Uterus (tissue), 4 donors: ENCODE results near the gene SMARCAL1. TPM values are rescaled to one million over a fixed set of nuclear protein-coding genes. Genes with fewer than 3 reads are reported as not detected.
"Not testable (repeated sequence)": the region's sequence is repeated elsewhere in the genome, so short reads cannot be mapped to it uniquely, and the experiment has no call there.

ENCODE experiments used
- DNase-seq, 2 donors: peaks; one replicate each; pipeline ENCODE4 v3.0.0-alpha.2; 2019 to 2020
- H3K27ac ChIP-seq, 2 donors: fragments of 200-600 bp; sonication (generic); 1 replicate in 1 of 2; 2 replicates in 1 of 2; pipeline ENCODE4 v1.5.1; 2016 to 2018
- H3K27me3 ChIP-seq, 2 donors: fragments of 200-600 bp; sonication (generic); one replicate each; pipeline ENCODE4 v1.5.1; 2018 to 2019; ENCODE audit warnings: control low read depth in 1 of 2
- H3K36me3 ChIP-seq, 2 donors: fragments of 200-600 bp; sonication (generic); one replicate each; pipeline ENCODE4 v1.5.1; 2019; ENCODE audit warnings: control low read depth in 1 of 2
- H3K4me1 ChIP-seq, 2 donors: fragments of 200-600 bp; sonication (generic); one replicate each; pipeline ENCODE4 v1.5.1; 2018 to 2019; ENCODE audit warnings: control low read depth in 1 of 2
- H3K4me3 ChIP-seq, 2 donors: fragments of 200-600 bp; sonication (generic); 1 replicate in 1 of 2; 2 replicates in 1 of 2; pipeline ENCODE4 v1.5.1; 2018 to 2019; ENCODE audit warnings: mild to moderate bottlenecking in 1 of 2
- H3K9me3 ChIP-seq, 2 donors: fragments of 200-600 bp; sonication (generic); one replicate each; pipeline ENCODE4 v1.5.1; 2019; ENCODE audit warnings: control low read depth in 1 of 2
- POLR2A ChIP-seq, 2 donors: fragments of 450-650 bp; IDR thresholded peaks; one replicate each; pipeline ENCODE4 v1.6.1; 2016; ENCODE audit warnings: antibody characterized with exemption in 2 of 2, mild to moderate bottlenecking in 1 of 2, moderate library complexity in 1 of 2
- intact Hi-C: fragments of 100-400 bp; cut with DNase I; formaldehyde crosslinking; loops from one replicate; pipeline ENCODE4 v1.15.1; 2023; ENCODE audit warnings: low total_unique reads
- total RNA-seq, 4 donors: library from RNA; depleted of rRNA in 3 of 4; stranded (reverse); fragments of >200 nt in 3 of 4; gene quantifications; one replicate each; pipeline versions ENCODE4 v1.1.0 to v1.2.4, GENCODE V29; 2014 to 2023
- TF ChIP-seq, protein P1 (sequence below), 4 experiments: fragments of 200-600 bp in 2 of 4; fragments of 450-650 bp in 2 of 4; sonication (generic) in 2 of 4; IDR thresholded peaks; one replicate each; pipeline ENCODE4 v1.5.1; 2016 to 2019; ENCODE audit warnings: antibody characterized with exemption in 4 of 4, mild to moderate bottlenecking in 2 of 4, moderate library complexity in 1 of 4
- donor health status: DM: yes; HTN: yes; CAD: no.

SMARCAL1 gene
- total RNA-seq, 4 donors from 2014 or later: 8.5 to 25.1 (median 15.5) TPM

DNA sequence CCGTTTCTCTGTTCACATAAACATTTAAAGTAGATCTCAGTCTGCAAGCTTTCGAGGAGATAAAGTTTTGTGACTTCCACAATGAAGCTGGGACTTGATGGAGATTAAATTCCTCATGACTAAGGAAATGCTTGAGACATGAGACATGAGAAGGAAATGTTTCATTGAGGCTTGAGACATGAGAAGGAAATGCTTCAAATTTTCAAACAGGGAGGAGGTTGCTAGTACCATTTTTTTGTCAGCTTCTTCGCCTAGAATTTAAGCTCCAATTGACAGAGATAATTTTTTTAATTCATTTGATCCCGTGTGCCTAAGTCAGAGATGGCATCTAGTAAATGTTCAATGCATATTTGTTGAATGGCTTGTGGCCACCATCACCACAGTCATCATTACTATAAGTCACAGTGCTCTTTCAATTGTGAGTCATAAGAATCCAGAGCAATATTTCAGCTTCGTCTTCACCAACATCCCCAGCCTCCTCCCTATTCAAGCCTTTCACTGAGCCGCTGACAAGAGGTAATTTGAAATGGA, 39.5 kb upstream of the SMARCAL1 start:
- intact Hi-C loops: no loop called here
- Histone ChIP-seq H3K36me3 (no peaks in the 10 kb centered on the region), H3K4me1 (peaks cover 0 to 7% of the 10 kb centered on the region in 2 donors), H3K27me3 (no peaks in the 10 kb centered on the region), H3K27ac (no peak overlapping the region), H3K9me3 (no peaks in the 10 kb centered on the region), H3K4me3 (no peak overlapping the region)
- no peak for DNase-seq
- TF ChIP-seq, protein P1, sequence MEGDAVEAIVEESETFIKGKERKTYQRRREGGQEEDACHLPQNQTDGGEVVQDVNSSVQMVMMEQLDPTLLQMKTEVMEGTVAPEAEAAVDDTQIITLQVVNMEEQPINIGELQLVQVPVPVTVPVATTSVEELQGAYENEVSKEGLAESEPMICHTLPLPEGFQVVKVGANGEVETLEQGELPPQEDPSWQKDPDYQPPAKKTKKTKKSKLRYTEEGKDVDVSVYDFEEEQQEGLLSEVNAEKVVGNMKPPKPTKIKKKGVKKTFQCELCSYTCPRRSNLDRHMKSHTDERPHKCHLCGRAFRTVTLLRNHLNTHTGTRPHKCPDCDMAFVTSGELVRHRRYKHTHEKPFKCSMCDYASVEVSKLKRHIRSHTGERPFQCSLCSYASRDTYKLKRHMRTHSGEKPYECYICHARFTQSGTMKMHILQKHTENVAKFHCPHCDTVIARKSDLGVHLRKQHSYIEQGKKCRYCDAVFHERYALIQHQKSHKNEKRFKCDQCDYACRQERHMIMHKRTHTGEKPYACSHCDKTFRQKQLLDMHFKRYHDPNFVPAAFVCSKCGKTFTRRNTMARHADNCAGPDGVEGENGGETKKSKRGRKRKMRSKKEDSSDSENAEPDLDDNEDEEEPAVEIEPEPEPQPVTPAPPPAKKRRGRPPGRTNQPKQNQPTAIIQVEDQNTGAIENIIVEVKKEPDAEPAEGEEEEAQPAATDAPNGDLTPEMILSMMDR (IDR thresholded peaks at IDR 0.05): no peak
- TF ChIP-seq POLR2A (IDR thresholded peaks at IDR 0.05): no peak

DNA sequence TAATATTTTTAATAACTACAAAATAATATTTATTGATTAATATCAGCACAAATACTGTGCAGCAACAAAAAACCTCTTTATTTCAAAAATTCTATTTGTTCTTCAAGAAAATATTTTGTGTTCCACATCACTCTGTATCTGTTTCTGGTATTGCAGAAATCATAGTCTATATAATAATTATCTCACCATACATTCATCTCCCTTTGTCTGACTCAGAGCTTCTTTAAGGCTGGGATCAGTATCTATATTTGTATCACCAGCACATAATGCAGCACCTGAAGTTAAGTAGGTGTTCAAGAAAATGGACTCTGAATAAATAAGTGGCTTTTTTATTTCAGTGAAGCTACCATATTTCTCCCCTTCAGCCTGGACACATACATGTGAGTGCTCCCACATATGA, 38.4 kb upstream of the SMARCAL1 start:
- no peak overlapping the region for H3K4me3 ChIP-seq
- H3K9me3 ChIP-seq: no peaks in the 10 kb centered on the region
- no peak for TF ChIP-seq POLR2A (IDR thresholded peaks at IDR 0.05)
- TF ChIP-seq, protein P1 (IDR thresholded peaks at IDR 0.05): no peak
- intact Hi-C loops: no loop called here
- H3K36me3 ChIP-seq: no peaks in the 10 kb centered on the region
- no peak overlapping the region for H3K27ac ChIP-seq
- no peaks in the 10 kb centered on the region for H3K27me3 ChIP-seq
- H3K4me1 ChIP-seq: peaks cover 0 to 7% of the 10 kb centered on the region in 2 donors
- DNase-seq: no peak

DNA sequence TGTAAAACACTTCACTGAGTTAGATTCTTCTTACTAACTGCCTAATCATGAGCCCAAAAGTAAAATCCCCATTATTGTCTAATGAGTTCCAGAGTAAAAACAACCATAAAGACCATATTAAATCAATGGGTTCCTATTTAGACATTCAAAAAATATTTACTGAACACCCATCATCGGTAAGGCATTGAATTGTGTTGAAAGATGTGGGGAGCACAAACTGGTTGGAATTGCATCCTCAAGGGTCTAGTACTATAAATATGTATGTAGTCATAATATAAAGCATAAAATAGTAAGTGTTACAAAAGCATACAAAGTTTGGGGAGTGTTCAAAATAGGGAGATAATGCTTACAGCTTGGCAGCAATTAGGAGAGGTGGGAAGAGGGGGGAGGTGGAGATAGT, 37.0 kb upstream of the SMARCAL1 start:
- H3K27me3 ChIP-seq: no peaks in the 10 kb centered on the region
- intact Hi-C loops: no loop called here
- H3K4me3 ChIP-seq: no peak overlapping the region
- no peak for DNase-seq
- H3K27ac ChIP-seq: no peak overlapping the region
- peaks cover 0 to 7% of the 10 kb centered on the region in 2 donors for H3K4me1 ChIP-seq
- no peaks in the 10 kb centered on the region for H3K9me3 ChIP-seq
- no peaks in the 10 kb centered on the region for H3K36me3 ChIP-seq
- TF ChIP-seq POLR2A (IDR thresholded peaks at IDR 0.05): no peak
- TF ChIP-seq, protein P1 (IDR thresholded peaks at IDR 0.05): no peak

- intact Hi-C loops: no loop called here
Observed at GRCh38 chr2:216379977-216380376, 32.3 kb upstream of the SMARCAL1 start.

DNA sequence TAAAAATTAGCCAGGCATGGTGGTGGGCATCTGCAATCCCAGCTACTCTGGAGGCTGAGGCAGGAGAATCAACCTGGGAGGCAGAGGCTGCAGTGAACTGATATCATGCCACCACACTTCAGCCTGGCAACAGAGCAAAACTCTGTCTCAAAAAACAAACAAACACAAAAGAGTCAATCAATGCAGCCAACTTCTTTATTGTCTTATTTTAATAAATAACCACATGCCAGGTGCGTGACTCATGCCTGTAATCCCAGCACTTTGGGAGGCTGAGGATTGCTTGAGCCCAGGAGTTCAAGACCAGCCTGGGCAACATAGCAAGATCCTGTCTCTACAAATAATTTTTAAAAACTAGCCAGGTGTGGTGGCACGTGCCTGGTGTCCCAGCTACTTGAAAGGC, 27.9 kb upstream of the SMARCAL1 start:
- H3K27me3 ChIP-seq, H3K27ac ChIP-seq, intact Hi-C loops, H3K9me3 ChIP-seq, H3K36me3 ChIP-seq, H3K4me1 ChIP-seq, DNase-seq, H3K4me3 ChIP-seq: not testable (repeated sequence)

More at GRCh38 chr2:216379977-216380376, 32.3 kb upstream of the SMARCAL1 start:
- Histone ChIP-seq H3K4me1 (no peaks in the 10 kb centered on the region), H3K27me3 (no peaks in the 10 kb centered on the region), H3K9me3 (no peaks in the 10 kb centered on the region), H3K27ac (no peak overlapping the region), H3K4me3 (no peak overlapping the region), H3K36me3 (no peaks in the 10 kb centered on the region)
- DNase-seq: no peak
- TF ChIP-seq POLR2A (IDR thresholded peaks at IDR 0.05): no peak
- TF ChIP-seq, protein P1 (IDR thresholded peaks at IDR 0.05): no peak

DNA sequence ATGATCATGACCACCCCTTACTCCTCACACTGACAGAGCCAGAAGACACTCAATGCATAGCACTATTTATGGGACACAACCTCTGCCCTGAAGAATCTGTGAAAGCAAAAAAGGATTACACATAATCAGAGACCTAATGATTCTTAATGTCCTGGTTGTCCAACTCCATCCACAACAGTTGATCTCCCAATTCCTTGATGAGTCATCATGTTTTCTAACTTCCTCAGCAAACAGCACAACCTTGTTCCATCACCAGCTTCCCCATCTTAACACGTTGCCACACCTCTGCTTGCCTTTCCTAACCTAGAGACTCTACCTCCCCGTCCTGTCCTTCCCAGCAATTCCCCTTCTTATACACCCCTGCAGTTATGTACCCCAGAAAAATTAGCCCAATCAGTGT, 26.8 kb upstream of the SMARCAL1 start:
- no peak for DNase-seq
- no peaks in the 10 kb centered on the region for H3K4me1 ChIP-seq
- H3K27ac ChIP-seq: no peak overlapping the region
- H3K4me3 ChIP-seq: no peak overlapping the region
- intact Hi-C loops: no loop called here
- no peaks in the 10 kb centered on the region for H3K9me3 ChIP-seq
- no peaks in the 10 kb centered on the region for H3K27me3 ChIP-seq
- no peak for TF ChIP-seq POLR2A (IDR thresholded peaks at IDR 0.05)
- TF ChIP-seq, protein P1 (IDR thresholded peaks at IDR 0.05): no peak
- H3K36me3 ChIP-seq: no peaks in the 10 kb centered on the region
